ENCODE measurements around the gene LPP.

LPP gene

DNA sequence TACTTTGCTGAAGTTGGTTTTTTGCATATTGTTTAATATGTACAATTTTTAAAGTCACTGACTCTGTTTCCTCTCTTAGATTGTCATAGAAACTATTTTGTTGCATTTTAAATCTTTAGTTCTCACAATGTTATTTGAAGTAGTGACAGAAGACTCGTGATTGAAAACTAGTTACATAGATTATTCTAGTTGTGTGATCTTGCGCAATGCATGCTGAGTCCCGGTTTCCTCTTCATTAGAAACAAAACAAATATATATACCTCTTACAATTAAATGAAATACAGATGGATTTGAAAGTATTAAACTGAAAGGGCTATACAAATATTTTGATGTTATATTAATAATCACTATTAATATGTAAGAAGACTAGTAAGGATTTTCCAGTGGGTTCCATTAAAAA lies 333.0 kb downstream of the LPP start:
- no peak for DNase-seq (ENCODE audit: low read depth)

DNA sequence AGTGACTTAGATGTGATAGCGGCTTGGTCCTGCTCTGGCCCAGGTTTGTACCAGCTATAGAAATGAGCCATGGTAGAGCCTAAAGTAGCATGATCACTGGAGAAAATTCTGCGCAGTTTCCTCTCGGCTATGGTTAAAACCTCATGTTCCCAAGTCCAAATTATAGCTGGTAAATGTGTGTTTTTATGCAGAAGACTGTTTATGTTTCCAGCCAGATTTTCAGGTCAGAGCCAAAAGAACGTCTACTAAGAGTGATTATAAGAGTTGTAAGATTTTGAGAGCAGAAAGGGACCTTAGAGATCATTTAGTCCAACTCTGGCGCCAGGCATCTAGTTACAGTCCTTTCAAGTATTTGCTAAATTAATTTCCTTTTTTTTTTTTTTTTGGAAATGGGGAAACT lies 333.7 kb downstream of the LPP start:
- DNase-seq (ENCODE audit: low read depth), result no peak

DNA sequence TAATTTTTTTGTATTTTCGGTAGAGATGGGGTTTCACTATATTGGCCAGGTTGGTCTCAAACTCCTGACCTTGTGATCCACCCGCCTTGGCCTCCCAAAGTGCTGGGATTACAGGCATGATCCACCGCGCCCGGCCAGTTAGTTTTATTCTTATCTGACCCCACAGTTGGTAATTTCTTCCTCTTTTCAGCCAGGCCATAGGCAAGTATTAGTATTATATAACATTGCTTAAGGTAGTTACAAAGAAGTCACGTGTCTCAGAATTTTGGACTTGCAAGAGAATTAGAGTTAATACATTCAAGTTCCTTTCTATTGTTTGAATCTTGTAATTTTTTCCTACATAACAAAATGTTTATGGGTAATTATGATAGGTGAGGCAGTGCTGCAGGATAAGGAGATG lies 334.8 kb downstream of the LPP start:
- DNase-seq (ENCODE audit: low read depth), result no peak

DNA sequence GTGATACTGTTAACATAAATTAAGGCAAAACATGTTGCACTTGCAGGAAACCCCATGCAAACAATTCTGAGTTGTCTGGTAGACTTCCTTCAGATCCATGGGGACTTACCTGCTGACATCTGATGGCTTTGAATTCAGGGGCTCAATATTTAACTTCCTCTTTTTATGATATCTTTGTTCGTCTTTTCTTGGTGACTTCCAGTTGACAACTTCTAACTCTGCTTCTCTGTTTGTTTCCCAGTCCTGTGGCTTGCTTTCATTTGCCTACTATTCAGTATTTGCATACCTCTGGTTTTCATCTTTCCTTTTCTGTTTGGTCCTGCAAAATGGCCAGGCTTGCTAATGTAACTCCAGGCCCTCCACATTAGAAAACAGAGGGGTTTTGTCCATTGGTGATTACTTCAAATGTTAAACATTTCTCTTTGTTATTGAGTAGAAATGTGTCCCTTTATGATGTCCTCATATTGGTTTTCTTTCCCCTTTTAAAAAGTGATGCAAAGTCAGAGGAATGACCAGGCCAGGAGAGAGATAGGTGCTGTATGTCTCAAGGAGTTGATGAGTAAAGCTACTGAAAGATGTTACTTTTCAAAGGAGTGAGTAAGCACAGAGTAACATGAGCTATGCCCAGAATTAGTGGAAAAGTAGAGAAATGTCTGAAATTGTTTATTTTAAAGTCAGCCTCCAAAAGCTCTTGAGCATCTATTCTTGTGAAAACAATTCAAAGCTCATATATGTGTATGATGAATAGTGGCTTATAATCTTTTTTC lies 335.9 kb downstream of the LPP start:
- no peak for DNase-seq (ENCODE audit: low read depth)

DNA sequence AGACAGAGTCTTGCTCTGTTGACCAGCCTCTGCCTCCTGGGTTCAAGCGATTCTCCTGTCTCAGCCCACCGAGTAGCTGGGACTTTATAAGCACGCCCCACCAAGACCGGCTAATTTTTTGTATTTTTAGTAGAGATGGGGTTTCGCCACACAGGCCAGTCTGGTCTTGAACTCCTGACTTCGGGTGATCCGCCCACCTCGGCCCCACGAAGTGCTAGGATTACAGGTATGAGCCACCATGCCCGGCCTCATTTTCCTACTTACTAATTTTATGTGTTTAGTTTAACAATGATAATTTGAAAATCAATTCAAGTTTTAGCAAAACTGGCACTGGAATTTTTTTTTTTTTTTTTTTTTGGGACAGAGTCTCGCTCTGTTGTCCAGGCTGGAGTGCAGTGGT lies 336.5 kb downstream of the LPP start:
- DNase-seq (ENCODE audit: low read depth), result no peak

DNA sequence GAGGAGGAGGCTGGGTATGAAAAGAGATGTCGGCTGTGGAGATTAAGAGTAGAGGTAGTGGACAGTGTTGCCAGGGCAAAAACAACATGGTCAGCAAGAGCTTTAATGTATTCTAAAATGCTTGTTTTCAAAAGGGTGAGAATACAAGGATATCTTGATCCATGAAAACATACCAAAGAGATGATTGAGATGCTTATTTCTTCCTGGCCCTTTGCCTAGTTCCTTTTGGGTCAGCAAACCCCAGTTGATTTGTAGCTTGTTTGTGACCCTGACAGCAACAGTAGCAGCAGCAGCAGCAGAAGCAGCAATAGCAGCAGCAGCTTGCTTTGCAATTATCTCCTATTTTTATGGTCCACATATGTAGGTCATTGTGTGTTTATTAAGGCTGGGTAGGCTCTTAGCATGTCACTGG lies 337.3 kb downstream of the LPP start:
- no peak for DNase-seq (ENCODE audit: low read depth)

DNA sequence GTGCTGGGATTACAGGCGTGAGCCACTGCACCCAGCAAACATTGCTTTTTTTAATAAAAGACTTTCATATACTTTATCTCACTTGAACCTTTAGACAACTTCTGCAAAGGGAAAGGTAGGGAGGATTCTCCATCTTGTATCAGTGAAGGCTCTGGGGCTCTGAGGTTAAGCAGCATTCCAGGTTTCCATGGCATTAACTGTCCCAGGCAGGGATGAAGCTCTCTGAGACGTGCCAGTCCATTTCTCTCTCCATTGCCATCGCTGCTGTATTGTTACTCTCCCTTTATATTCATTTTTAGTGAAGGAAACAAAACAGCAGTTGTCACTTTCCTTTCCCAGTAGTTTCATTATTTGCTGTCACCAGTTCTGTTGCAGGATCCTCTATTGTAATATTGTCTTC lies 342.4 kb downstream of the LPP start:
- no peak for DNase-seq (ENCODE audit: low read depth)

DNA sequence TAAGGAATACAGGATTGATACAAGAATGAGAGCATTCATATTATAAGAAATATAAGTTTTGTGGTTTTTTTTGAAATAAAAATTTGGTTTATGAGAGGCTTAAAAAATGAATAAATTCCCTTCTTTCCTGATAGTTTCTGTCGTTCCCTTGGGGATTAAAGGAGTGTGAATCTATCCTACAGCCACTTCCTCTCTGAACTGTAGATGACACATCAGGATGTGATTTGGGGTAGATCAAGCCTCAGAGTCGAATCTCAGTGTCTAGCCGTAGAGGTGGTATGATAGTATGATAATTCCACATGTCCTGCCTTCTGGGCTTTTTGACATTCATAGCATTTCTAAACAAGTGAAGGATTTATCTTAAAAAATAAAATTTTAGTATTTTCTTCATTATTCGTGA lies 343.1 kb downstream of the LPP start:
- DNase-seq (ENCODE audit: low read depth), result no peak

DNA sequence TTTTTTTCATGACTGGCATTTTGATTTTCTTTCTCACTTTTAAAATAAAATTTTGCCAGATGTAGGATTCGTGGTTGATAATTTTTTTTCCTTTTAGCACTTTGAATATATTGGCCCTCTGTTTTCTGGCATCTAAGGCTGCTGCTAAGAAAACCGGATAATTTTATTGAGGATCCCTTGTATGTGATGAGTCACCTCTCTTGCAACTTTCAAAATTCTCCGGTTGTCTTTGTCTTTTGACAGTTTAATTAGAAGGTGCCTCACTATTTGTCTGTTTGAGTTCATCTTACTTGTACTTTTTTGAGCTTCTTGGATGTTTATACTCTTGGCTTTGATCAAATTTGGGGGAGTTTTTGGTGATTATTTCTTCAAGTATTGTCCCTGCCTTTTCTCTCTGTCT lies 349.7 kb downstream of the LPP start:
- DNase-seq (ENCODE audit: low read depth), result no peak

DNA sequence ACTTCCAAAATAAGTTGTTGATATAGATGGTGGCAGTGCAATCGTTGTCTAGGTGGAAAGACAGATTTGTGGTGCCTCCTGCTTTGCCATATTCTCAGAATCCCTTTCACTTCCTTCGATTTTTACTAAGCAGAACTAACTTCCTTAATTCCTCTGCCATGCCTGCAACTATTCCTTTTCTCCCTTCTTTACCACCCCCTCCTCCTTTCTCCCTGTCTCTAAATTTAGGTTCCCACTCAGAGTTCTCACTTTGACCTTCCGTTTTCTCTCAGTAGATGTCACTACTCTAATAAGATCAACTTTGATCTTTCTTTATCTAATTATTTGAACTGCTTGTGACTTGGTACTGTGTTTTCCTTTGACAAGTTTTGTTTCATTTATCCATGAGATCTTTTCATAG lies 351.2 kb downstream of the LPP start:
- DNase-seq (ENCODE audit: low read depth), result no peak

DNA sequence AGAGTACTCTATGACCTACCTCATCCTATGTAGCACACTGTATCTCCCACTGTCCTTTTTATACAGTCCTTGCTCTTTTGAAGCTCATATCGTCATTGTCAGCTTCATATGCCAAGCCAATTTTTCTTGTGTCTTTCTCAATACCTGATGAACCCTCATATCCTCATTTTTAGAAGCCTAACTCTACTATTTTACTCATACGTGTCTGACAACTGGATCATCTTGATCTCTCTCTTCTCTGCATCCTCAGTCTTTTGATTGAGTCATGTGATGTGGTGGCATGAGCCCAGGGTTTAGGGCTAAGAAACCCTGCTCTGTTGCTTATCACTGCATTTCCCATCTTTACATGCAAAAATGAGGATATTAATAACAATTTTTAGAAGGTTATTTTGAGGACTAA lies 352.0 kb downstream of the LPP start:
- DNase-seq (ENCODE audit: low read depth), result no peak

DNA sequence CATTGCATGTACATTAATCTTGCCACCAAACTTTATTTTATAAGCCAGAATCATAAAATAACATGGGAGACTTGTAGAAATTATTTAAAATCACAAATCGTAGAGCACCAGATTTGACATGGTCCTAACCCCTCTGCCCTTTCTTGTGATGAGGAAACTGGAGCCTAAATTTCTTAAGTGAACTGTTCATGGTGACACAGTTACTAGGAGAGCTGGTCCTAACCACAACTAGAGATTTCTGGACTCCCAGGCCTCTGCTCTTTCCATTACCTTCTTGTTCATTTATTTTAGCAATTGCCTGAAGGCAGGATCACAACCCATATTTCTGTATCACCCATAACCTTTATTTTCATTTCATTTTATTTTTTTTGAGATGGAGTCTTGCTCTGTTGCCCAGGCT lies 352.5 kb downstream of the LPP start:
- no peak for DNase-seq (ENCODE audit: low read depth)

DNA sequence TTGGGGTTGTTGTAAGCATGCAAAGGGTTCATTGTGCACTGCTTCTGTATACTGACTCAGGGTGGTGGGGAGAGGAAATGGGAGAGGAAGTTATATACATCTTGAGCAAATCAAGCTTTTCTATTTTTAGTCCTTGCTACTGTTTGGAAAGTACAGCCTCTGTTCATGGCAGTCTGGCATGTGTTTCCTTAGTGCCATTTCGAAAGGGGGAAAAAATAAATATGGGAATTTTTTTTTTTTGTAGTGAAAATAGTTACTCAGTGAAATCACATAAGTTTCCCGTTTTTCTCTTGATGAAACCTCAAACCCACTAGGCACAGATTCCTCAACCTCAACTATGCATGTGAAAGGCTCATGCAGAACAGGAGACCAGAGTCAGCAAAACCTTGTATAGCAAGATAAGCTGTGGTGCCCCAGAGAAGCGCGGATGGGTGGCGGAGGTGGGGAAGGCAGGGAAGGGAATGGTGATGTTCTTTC lies 353.3 kb downstream of the LPP start:
- no peak for DNase-seq (ENCODE audit: low read depth)

DNA sequence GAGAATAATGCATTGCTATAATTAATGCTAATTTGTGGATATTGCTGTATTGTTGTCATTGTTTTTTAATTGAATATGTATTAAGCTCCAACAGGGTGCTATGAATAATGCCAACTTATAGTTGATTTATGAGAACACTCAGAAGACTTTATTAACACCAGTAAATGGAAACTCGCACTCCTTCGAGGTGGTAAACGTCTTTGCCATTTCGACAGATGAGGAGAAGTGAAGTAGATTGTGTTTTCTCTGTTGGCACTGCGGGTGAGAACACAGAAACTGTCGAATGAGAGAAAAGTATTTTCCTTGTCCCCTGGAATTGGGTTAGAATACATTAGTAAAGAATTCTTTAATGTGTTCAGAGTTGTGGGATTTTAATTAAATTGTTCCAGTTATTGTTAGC lies 354.5 kb downstream of the LPP start:
- no peak for DNase-seq (ENCODE audit: low read depth)

DNA sequence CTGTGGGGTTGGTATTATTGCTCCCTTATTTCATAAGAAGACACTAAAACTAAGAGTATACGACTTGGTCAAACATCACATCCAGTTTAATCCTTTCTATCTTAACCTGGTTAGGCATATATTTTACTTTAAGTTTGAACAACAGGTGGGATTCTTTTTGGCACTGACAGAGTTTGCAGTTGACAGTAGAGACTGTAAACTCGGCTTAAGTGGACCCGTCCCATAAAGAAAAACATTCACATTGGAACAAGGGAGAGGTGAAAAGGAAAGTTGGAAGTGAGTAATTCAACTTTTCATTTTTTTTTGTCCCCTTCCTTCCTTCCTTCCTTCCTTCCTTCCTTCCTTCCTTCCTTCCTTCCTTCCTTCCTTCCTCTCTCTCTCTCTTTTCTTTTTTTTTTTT lies 355.4 kb downstream of the LPP start:
- DNase-seq (ENCODE audit: low read depth), result no peak

DNA sequence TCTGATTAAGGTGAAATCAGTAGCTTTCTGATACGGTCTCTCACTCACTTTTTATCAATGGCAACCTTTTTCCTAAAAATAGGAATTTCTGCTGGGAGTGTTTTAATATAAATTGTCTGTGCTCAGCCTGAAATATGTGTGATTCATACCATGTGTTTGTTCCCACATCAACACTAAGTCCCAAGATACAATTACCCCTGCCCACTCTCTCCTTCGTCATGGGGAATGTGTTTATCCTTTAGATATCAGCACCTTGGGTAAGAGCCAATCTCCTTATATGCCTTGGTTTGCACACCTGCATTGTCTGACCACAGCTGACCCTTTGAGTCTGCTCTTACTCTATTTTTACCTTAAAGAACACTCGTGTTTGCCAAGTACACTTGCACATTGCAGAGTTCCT lies 356.4 kb downstream of the LPP start:
- no peak for DNase-seq (ENCODE audit: low read depth)

DNA sequence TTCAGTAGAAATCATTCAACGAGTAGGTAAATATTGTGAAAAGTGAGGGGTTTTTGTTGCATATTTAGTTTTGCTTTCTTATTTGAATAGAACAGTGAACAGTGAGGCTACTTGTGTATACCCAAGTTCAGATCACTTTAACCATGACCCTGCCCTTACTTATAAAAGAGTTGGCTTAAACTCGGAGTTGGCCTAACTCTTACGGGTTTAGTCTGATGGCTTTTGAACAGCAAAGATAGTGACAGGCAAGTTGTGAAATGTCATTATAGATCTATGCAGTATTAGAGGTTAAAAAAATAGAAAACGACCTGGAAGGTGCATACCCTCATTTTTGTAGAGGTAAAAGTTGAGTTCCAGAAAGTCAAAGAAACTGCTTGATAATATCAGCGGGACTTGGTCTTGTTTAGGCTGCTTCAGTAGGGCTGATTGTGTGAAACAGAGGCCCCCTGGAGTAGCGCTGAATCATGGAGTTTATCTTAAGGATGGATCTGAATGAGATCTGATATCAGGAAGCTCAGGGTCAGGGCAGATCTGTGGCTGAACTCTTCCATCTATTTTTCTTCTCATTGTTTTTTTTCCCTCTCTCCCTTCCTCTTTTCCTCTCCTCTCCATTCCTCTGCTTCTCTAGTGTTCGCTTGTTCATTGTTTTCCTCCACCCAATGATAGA lies 359.8 kb downstream of the LPP start:
- no peak for DNase-seq (ENCODE audit: low read depth)

DNA sequence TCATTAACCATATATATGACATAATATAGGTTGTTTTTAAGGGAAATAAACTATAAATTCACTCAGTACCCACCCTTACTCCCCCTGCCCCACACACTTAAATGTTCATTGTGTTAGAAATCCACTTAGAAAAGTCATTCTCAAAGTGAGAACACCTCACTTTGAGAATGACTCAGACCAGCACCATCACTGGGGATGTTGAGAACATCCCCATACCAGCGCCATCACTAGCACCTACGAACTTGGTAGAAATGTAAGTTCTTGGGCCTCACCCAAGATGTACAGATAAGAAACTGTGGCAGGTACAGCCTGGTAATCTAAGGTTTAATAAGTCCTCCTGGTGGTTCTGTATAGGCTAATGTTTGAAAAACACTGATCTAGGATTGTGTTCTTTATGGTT lies 362.6 kb downstream of the LPP start:
- no peak for DNase-seq (ENCODE audit: low read depth)

DNA sequence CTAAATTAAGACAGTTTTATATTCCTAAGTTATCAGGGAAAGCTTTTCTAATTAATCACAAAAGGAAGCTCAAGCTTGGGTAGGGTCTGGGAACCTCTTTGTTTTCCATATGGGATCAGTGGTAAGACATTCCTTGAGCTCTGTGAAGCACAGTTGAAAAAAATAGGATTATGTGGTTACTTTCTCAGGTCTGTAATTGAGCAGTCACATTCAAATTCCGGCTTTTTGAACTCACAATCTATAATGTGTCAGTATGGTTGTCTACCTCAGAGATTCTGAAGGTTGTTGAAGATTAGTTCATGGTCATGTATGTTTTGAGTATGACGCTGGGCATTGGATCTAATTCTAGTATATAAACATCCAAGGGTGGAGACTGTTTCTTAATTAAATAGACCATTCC lies 364.5 kb downstream of the LPP start:
- DNase-seq (ENCODE audit: low read depth), result no peak

DNA sequence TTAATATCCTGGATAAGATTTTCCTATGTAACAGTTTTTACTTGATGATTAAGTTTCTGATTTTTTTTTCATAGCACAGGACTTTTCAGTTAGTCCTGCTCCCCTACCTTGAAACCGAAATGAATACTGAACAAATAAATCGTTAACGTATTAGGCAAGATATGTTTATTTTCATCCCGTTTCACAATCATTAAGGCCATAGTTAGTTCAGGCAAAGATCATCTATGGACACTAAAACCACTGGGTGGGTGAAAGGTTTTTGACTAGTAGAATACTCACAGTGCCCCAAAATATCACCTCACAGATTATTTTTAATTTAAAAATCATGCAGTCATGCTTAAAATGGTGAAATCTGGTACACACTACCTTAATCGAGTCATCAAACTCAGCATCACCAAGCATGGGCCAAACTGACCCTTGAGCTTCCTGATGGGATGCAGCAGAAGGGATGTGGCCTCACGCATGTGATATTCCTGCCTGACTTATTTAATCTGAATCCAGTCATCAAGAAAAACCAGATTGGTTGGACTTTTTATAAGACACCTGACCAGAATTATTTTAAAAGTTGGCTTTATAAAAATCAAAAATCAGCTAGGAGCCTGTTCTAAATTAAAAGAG lies 365.0 kb downstream of the LPP start:
- DNase-seq (ENCODE audit: low read depth), result no peak

DNA sequence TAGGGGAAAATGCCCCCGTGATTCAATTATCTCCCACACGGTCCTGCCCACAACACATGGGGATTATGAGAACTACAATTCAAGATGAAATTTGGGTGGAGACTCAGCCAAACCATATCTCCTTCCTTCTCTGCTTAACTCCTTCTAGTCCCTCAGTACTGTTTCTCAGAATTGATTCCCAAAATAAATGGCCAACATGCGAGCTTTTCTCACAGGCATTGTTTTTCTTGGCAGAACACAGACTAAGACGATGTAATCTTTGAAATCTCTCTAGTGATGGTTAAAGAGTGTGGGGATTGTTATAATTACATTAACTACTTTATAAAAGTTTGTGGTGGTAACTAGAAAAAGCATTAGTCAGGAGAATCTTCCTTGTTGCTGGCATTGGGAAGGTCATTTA lies 366.5 kb downstream of the LPP start:
- no peak for DNase-seq (ENCODE audit: low read depth)

DNA sequence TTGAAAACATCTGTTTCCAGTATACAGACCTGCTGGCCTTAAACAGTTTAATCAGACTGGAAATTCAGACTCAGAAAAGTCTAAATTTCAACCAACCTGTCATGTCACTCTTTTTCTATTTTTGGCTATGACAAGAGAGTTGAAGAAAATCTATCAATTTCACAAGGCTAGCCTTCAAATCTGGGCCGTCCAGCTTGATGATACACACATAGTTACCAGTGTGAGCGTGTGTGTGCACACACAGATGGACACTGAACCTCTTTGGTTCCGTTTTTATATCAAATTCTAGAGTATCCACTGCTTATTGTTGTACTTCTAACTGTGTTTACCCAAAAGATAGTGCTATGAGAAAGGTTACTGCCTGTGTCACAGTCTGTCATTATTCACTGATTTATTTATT lies 368.2 kb downstream of the LPP start:
- no peak for DNase-seq (ENCODE audit: low read depth)

DNA sequence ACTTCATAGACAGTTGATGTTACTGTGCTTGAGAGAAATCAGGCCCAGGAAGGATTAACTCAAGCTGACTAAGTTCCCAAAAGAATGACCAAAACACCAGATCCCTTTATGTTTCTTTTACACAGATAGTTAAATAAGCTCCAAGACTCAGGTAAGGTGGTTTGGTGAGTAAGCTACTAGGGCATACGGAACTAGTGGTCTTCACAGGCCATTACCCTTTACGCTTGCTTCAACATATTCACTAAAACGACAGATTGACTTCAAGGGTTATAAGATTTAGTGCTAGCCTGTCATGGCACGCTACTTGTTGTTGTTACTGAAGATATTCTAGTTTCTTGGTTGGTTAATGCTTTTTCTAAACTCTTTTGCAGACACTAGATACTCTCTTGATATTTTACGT lies 369.3 kb downstream of the LPP start:
- DNase-seq (ENCODE audit: low read depth), result no peak

DNA sequence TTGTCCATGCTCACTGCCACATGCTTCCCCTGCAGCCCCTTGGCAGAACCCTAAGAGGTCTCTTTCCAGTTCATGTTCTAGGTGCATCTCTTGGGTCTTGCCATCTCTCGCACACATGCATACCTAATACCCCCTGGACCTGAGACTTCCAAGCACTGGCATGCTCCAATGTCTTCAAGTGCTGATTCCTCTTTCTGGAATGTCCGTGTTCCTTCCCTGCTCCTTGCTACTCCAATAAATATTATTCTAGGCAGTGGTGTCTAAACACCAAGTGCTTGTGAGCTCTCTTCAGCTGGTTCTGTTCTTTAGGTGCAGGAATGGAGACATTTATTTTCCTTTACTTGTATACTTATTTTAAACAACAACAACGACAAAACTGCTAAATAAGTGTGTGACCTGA lies 370.1 kb downstream of the LPP start:
- DNase-seq (ENCODE audit: low read depth), result no peak

Measured in stimulated activated CD8-positive, alpha-beta memory T cell treated with anti-CD3 and anti-CD28 coated beads, Interleukin-12 subunit alpha, Interleukin-12 subunit beta, amount 100 ng/mL, for 4 hours (primary cell).